K562 (cell line): Measurements from ENCODE around the gene PTPN18. TPM values are rescaled to one million over a fixed set of nuclear protein-coding genes. Genes with fewer than 3 reads are reported as not detected.

ENCODE experiments used
- BDP1 ChIP-seq: IDR thresholded peaks from 3 replicates; pipeline ENCODE4 v1.6.1; 2011; ENCODE audit not compliant: insufficient read length, insufficient read depth
- BRF1 ChIP-seq: IDR thresholded peaks from 3 replicates; pipeline ENCODE4 v1.6.1; 2011; ENCODE audit warnings: borderline replicate concordance, mild to moderate bottlenecking; ENCODE audit not compliant: insufficient read length; ENCODE audit errors: extremely low read depth
- HLTF ChIP-seq: fragments of 450-650 bp; IDR thresholded peaks from 2 replicates; pipeline ENCODE4 v1.6.1; 2016
- MECOM ChIP-seq: fragments of 250-450 bp; sonication (Bioruptor Pico); IDR thresholded peaks from 2 replicates; pipeline ENCODE4 v1.8.0; 2022; ENCODE audit warnings: inconsistent platforms
- NFRKB ChIP-seq: fragments of 450-650 bp; IDR thresholded peaks from 2 replicates; pipeline ENCODE4 v1.6.1; 2016; ENCODE audit warnings: low read depth
- RAD51 ChIP-seq: fragments of 450-650 bp; IDR thresholded peaks from 2 replicates; pipeline ENCODE4 v1.7.1; 2016; ENCODE audit warnings: low read depth, mild to moderate bottlenecking, borderline replicate concordance
- SMAD2 ChIP-seq: fragments of 150-350 bp; IDR thresholded peaks from 2 replicates; pipeline ENCODE4 v1.6.1; 2014; ENCODE audit warnings: low read depth, mild to moderate bottlenecking, low read length
- ZC3H8 ChIP-seq: fragments of 450-650 bp; IDR thresholded peaks from 2 replicates; pipeline ENCODE4 v1.6.1; 2017
- ZNF143 ChIP-seq: sonication (generic); formaldehyde crosslinking; IDR thresholded peaks from 2 replicates; pipeline ENCODE4 v1.9.0; 2022; ENCODE audit warnings: mild to moderate bottlenecking, missing genetic modification reagents
- ZNF232 ChIP-seq: sonication (generic); formaldehyde crosslinking; IDR thresholded peaks from 2 replicates; pipeline ENCODE4 v1.8.0; 2022; ENCODE audit warnings: mild to moderate bottlenecking, missing genetic modification reagents
- ZNF354B ChIP-seq: fragments of 250-450 bp; sonication (Bioruptor Pico); IDR thresholded peaks from 2 replicates; pipeline ENCODE4 v1.4.0; 2020
- ZNF589 ChIP-seq: fragments of 200-800 bp; sonication (Bioruptor generic); IDR thresholded peaks from 2 replicates; pipeline ENCODE4 v1.6.1; 2016; ENCODE audit warnings: low read depth, missing genetic modification characterization, missing compliant biosample characterization
- polyA plus RNA-seq, 8 experiments: library from polyadenylated mRNA; depleted of rRNA in 4 of 8; stranded (reverse) in 5 of 8; unstranded in 3 of 8; fragments of >200 nt; fragmentation: Nextera tagmentation in 2 of 8; fragmentation: Illumina TruSeq in 1 of 8; extraction: Ambion mirVana in 2 of 8; extraction: Trizol in 1 of 8; gene quantifications; 2 replicates each; pipeline versions ENCODE4 v1.2.1 to v1.2.3, GENCODE V29; 2011 to 2014; ENCODE audit warnings: inconsistent platforms in 1 of 8, missing spikeins in 1 of 8
- total RNA-seq, 7 experiments: library from RNA; depleted of rRNA in 6 of 7; stranded (reverse); fragments of >200 nt in 6 of 7; fragmentation: Illumina TruSeq in 2 of 7; extraction: Trizol in 2 of 7; gene quantifications; 2 replicates each; pipeline versions ENCODE4 v1.2.1 to v1.2.3, GENCODE V29; 2011 to 2021; ENCODE audit warnings: low replicate concordance in 1 of 7
- TF ChIP-seq, protein P1 (sequence below): fragments of 450-650 bp; formaldehyde crosslinking; IDR thresholded peaks from 2 replicates; pipeline ENCODE4 v1.4.0; 2020; ENCODE audit warnings: mild to moderate bottlenecking
- TF ChIP-seq, protein P2 (sequence below), 3 experiments: fragments of 200-800 bp in 1 of 3; fragments of 250-450 bp in 1 of 3; fragments of 450-650 bp in 1 of 3; sonication (Bioruptor Pico) in 1 of 3; sonication (Bioruptor generic) in 1 of 3; formaldehyde crosslinking in 1 of 3; IDR thresholded peaks; 2 replicates each; pipeline versions ENCODE4 v1.6.1 to v1.8.0; 2016 to 2022; ENCODE audit warnings: mild to moderate bottlenecking in 2 of 3, missing genetic modification characterization in 2 of 3, missing compliant biosample characterization in 1 of 3, moderate library complexity in 1 of 3
- TF ChIP-seq, protein P3 (sequence below): fragments of 250-450 bp; sonication (Bioruptor Pico); IDR thresholded peaks from 2 replicates; pipeline ENCODE4 v1.5.0; 2021
- TF ChIP-seq, protein P4 (sequence below): sonication (generic); formaldehyde crosslinking; IDR thresholded peaks from 2 replicates; pipeline ENCODE4 v1.8.1; 2023; ENCODE audit warnings: missing genetic modification reagents, mild to moderate bottlenecking, borderline replicate concordance

The PTPN18 gene
- total and polyA plus RNA-seq, 9 of the 15 experiments (the other 6 are each of a cell fraction or from before 2014, with no cell fraction given): 11.6 to 90.7 (median 49.6) TPM

GRCh38 chr2:130339885-130340745 lies 15.7 kb upstream of the PTPN18 start (continued):
- TF ChIP-seq, protein P1, sequence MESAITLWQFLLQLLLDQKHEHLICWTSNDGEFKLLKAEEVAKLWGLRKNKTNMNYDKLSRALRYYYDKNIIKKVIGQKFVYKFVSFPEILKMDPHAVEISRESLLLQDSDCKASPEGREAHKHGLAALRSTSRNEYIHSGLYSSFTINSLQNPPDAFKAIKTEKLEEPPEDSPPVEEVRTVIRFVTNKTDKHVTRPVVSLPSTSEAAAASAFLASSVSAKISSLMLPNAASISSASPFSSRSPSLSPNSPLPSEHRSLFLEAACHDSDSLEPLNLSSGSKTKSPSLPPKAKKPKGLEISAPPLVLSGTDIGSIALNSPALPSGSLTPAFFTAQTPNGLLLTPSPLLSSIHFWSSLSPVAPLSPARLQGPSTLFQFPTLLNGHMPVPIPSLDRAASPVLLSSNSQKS (CRISPR knock-in tag): no peak
- no peak for TF ChIP-seq MECOM (CRISPR knock-in tag)
- TF ChIP-seq ZNF589 (CRISPR knock-in tag): no peak
- no peak for TF ChIP-seq BDP1
- peak; percentile 66; the same call in 1 of the 2 replicates for TF ChIP-seq NFRKB
- no peak for TF ChIP-seq SMAD2
- no peak for TF ChIP-seq BRF1
- TF ChIP-seq RAD51: 0 out of 2 replicates have a peak, but pooled peaks have one; percentile 39
- TF ChIP-seq HLTF: no peak
- TF ChIP-seq ZC3H8: no peak
- TF ChIP-seq ZNF232 (CRISPR knock-in tag): no peak
- no peak for TF ChIP-seq ZNF354B (CRISPR knock-in tag)
- TF ChIP-seq, protein P2, sequence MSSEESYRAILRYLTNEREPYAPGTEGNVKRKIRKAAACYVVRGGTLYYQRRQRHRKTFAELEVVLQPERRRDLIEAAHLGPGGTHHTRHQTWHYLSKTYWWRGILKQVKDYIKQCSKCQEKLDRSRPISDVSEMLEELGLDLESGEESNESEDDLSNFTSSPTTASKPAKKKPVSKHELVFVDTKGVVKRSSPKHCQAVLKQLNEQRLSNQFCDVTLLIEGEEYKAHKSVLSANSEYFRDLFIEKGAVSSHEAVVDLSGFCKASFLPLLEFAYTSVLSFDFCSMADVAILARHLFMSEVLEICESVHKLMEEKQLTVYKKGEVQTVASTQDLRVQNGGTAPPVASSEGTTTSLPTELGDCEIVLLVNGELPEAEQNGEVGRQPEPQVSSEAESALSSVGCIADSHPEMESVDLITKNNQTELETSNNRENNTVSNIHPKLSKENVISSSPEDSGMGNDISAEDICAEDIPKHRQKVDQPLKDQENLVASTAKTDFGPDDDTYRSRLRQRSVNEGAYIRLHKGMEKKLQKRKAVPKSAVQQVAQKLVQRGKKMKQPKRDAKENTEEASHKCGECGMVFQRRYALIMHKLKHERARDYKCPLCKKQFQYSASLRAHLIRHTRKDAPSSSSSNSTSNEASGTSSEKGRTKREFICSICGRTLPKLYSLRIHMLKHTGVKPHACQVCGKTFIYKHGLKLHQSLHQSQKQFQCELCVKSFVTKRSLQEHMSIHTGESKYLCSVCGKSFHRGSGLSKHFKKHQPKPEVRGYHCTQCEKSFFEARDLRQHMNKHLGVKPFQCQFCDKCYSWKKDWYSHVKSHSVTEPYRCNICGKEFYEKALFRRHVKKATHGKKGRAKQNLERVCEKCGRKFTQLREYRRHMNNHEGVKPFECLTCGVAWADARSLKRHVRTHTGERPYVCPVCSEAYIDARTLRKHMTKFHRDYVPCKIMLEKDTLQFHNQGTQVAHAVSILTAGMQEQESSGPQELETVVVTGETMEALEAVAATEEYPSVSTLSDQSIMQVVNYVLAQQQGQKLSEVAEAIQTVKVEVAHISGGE (CRISPR knock-in tag; IDR thresholded peaks at IDR 0.05): no peak
- no peak for TF ChIP-seq ZNF143 (CRISPR knock-in tag)
- TF ChIP-seq, protein P3, sequence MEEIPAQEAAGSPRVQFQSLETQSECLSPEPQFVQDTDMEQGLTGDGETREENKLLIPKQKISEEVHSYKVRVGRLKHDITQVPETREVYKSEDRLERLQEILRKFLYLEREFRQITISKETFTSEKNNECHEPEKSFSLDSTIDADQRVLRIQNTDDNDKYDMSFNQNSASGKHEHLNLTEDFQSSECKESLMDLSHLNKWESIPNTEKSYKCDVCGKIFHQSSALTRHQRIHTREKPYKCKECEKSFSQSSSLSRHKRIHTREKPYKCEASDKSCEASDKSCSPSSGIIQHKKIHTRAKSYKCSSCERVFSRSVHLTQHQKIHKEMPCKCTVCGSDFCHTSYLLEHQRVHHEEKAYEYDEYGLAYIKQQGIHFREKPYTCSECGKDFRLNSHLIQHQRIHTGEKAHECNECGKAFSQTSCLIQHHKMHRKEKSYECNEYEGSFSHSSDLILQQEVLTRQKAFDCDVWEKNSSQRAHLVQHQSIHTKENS (CRISPR knock-in tag): no peak
- TF ChIP-seq, protein P4, sequence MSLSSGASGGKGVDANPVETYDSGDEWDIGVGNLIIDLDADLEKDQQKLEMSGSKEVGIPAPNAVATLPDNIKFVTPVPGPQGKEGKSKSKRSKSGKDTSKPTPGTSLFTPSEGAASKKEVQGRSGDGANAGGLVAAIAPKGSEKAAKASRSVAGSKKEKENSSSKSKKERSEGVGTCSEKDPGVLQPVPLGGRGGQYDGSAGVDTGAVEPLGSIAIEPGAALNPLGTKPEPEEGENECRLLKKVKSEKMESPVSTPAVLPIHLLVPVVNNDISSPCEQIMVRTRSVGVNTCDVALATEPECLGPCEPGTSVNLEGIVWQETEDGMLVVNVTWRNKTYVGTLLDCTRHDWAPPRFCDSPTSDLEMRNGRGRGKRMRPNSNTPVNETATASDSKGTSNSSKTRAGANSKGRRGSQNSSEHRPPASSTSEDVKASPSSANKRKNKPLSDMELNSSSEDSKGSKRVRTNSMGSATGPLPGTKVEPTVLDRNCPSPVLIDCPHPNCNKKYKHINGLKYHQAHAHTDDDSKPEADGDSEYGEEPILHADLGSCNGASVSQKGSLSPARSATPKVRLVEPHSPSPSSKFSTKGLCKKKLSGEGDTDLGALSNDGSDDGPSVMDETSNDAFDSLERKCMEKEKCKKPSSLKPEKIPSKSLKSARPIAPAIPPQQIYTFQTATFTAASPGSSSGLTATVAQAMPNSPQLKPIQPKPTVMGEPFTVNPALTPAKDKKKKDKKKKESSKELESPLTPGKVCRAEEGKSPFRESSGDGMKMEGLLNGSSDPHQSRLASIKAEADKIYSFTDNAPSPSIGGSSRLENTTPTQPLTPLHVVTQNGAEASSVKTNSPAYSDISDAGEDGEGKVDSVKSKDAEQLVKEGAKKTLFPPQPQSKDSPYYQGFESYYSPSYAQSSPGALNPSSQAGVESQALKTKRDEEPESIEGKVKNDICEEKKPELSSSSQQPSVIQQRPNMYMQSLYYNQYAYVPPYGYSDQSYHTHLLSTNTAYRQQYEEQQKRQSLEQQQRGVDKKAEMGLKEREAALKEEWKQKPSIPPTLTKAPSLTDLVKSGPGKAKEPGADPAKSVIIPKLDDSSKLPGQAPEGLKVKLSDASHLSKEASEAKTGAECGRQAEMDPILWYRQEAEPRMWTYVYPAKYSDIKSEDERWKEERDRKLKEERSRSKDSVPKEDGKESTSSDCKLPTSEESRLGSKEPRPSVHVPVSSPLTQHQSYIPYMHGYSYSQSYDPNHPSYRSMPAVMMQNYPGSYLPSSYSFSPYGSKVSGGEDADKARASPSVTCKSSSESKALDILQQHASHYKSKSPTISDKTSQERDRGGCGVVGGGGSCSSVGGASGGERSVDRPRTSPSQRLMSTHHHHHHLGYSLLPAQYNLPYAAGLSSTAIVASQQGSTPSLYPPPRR (CRISPR knock-in tag): no peak
